K562 (cell line): Measurements from ENCODE around the gene TBC1D7. TPM values are rescaled to one million over a fixed set of nuclear protein-coding genes. Genes with fewer than 3 reads are reported as not detected.
A peak's percentile ranks its signal among the peaks of the same experiment; 100 is the strongest.

ENCODE experiments used
- AFF1 ChIP-seq, 2 experiments: fragments of 450-650 bp; IDR thresholded peaks; 2 replicates each; pipeline ENCODE4 v1.6.1; 2018; ENCODE audit warnings: mild to moderate bottlenecking in 2 of 2, low read depth in 1 of 2; ENCODE audit not compliant: partially characterized antibody in 2 of 2
- NR2C2 ChIP-seq, 2 experiments: fragments of 200-800 bp in 1 of 2; sonication (Bioruptor generic) in 1 of 2; sonication (generic) in 1 of 2; formaldehyde crosslinking in 1 of 2; IDR thresholded peaks; 2 replicates each; pipeline versions ENCODE4 v1.6.1 to v1.8.0; 2016 to 2022; ENCODE audit warnings: mild to moderate bottlenecking in 1 of 2, missing compliant biosample characterization in 1 of 2, missing genetic modification characterization in 1 of 2, missing genetic modification reagents in 1 of 2
- PRDM10 ChIP-seq: fragments of 450-650 bp; IDR thresholded peaks from 2 replicates; pipeline ENCODE4 v1.6.1; 2018; ENCODE audit not compliant: partially characterized antibody
- RBM39 ChIP-seq: fragments of 200-400 bp; formaldehyde crosslinking; optimal IDR thresholded peaks from 2 replicates; pipeline ENCODE3; 2018; ENCODE audit warnings: low read depth, low read length
- TEAD1 ChIP-seq, 2 experiments: fragments of 450-650 bp in 1 of 2; sonication (generic) in 1 of 2; formaldehyde crosslinking; IDR thresholded peaks; 2 replicates each; pipeline versions ENCODE4 v1.4.0 to v1.8.0; 2020 to 2022; ENCODE audit warnings: mild to moderate bottlenecking in 2 of 2, missing genetic modification reagents in 1 of 2
- TRIM25 ChIP-seq: fragments of 450-650 bp; IDR thresholded peaks from 2 replicates; pipeline ENCODE4 v1.7.0; 2016; ENCODE audit warnings: borderline replicate concordance
- XRCC5 ChIP-seq: fragments of 200-400 bp; formaldehyde crosslinking; IDR thresholded peaks from 2 replicates; pipeline ENCODE4 v1.6.1; 2017; ENCODE audit warnings: low read depth, mild to moderate bottlenecking, low read length
- polyA plus RNA-seq, 8 experiments: library from polyadenylated mRNA; depleted of rRNA in 4 of 8; stranded (reverse) in 5 of 8; unstranded in 3 of 8; fragments of >200 nt; fragmentation: Nextera tagmentation in 2 of 8; fragmentation: Illumina TruSeq in 1 of 8; extraction: Ambion mirVana in 2 of 8; extraction: Trizol in 1 of 8; gene quantifications; 2 replicates each; pipeline versions ENCODE4 v1.2.1 to v1.2.3, GENCODE V29; 2011 to 2014; ENCODE audit warnings: inconsistent platforms in 1 of 8, missing spikeins in 1 of 8
- total RNA-seq, 7 experiments: library from RNA; depleted of rRNA in 6 of 7; stranded (reverse); fragments of >200 nt in 6 of 7; fragmentation: Illumina TruSeq in 2 of 7; extraction: Trizol in 2 of 7; gene quantifications; 2 replicates each; pipeline versions ENCODE4 v1.2.1 to v1.2.3, GENCODE V29; 2011 to 2021; ENCODE audit warnings: low replicate concordance in 1 of 7

Gene TBC1D7
- total and polyA plus RNA-seq, 9 of the 15 experiments (the other 6 are each of a cell fraction or from before 2014, with no cell fraction given) = 49.4 to 107 (median 61.1) TPM

GRCh38 chr6:13327691-13328075, 654 bp downstream of the TBC1D7 start (continued):
- 0 out of 4 replicates have a peak, but pooled peaks of 1 of the 2 experiments have one; percentile 30 for TF ChIP-seq TEAD1 (CRISPR knock-in tag; IDR thresholded peaks at IDR 0.05)
- TF ChIP-seq TRIM25 = 0 out of 2 replicates have a peak, but pooled peaks have one; percentile 77
- peak; percentile 4; the same call in 1 of the 2 replicates for TF ChIP-seq XRCC5
- TF ChIP-seq PRDM10 = peak; percentile 39
- peak; percentile 16 to 81 for TF ChIP-seq AFF1 (IDR thresholded peaks at IDR 0.05; ENCODE audit: low read depth in 1 of 2, partially characterized antibody in 2 of 2)
- peak; percentile 76 for TF ChIP-seq RBM39
- no peak for TF ChIP-seq NR2C2 (CRISPR knock-in tag; IDR thresholded peaks at IDR 0.05)
- TF ChIP-seq NR2C2 (tag; IDR thresholded peaks at IDR 0.05) = no peak; the same call in 1 of the 2 replicates
